ENCODE measurements around the gene RHBDL2. TPM values are rescaled to one million over a fixed set of nuclear protein-coding genes. Genes with fewer than 3 reads are reported as not detected.
A peak's percentile ranks its signal among the peaks of the same experiment; 100 is the strongest.

RHBDL2 gene
- total RNA-seq, 1 donor from 2014 or later, result not detected

DNA sequence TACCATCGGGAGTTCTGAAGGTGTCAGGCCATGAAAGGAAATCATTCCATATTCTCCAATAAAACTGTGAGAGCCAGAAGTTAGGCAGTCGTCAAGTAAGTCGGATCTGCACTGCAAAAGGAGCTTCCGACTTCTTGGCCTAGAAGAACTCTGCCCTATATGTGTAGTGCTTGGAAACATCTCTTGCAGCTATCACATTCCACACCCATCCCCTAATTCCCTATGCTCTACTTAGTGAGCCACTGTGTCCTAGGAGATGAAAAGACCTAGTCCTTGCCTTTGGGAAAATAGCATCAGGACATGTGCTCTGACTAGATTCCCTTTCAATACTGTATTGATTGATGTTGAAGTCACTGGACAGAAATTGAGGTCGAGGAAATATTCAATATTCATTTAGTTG lies 52.0 kb downstream of the RHBDL2 start:
- DNase-seq (ENCODE audit: low spot score), result no peak
- intact Hi-C loops (cut with micrococcal nuclease), result no loop called here
- no peaks in the 10 kb centered on the region for H3K9me3 Mint-ChIP-seq
- H3K4me3 Mint-ChIP-seq (ENCODE audit: low read depth), result no peak overlapping the region
- peaks cover 14% of the 10 kb centered on the region for H3K27me3 Mint-ChIP-seq (ENCODE audit: low read depth)
- no peak overlapping the region for H3K27ac Mint-ChIP-seq
- H3K4me1 Mint-ChIP-seq (ENCODE audit: low read depth), result no peaks in the 10 kb centered on the region
- H3K36me3 Mint-ChIP-seq (ENCODE audit: low read depth), result no peaks in the 10 kb centered on the region

DNA sequence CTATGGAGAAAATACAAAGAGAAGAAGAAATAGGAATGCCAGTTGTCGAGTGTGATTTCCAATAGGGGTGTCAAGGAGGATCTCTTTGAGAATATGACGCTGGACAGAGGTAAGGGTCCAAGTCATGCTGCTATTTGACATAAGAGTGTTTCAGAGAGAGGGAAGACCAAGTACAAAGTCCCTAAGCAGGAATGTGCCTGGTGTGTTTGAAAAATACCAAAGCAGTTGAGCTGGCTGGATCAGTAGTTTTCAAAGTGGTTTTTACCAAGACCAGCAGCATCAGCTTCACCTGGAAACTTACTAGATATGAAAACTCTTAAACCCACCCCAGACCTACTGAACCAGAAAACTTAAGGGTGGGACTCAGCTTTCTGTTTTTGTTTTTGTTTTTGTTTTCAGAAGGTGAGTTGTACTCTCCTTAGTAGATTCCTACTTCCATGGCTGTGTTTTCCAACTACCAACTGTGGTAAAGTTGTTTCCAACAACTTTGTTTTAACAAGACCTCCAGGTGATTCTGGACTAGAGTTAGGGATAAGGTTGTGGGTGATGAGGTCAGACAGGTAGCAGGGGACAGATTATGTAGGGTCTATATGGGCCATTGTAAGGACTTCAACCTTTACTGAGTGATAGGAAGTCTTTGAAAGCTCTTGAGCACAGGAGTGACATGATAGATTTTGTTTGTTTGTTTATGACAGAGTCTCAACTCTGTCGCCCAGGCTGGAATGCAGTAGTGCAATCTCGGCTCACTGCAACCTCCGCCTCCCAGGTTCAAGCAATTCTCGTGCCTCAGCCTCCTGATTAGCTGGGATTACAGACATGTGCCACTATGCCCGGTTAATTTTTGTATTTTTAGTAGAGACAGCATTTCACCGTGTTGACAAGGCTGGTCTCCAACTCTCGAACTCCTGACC lies 53.0 kb downstream of the RHBDL2 start:
- Mint-ChIP-seq H3K4me1 (ENCODE audit: low read depth) (no peaks in the 10 kb centered on the region), H3K4me3 (ENCODE audit: low read depth) (no peak overlapping the region), H3K27me3 (ENCODE audit: low read depth) (peaks cover 14% of the 10 kb centered on the region), H3K27ac (no peak overlapping the region), H3K9me3 (no peaks in the 10 kb centered on the region), H3K36me3 (ENCODE audit: low read depth) (no peaks in the 10 kb centered on the region)
- DNase-seq (ENCODE audit: low spot score), result no peak
- intact Hi-C loops (cut with micrococcal nuclease), result no loop called here

DNA sequence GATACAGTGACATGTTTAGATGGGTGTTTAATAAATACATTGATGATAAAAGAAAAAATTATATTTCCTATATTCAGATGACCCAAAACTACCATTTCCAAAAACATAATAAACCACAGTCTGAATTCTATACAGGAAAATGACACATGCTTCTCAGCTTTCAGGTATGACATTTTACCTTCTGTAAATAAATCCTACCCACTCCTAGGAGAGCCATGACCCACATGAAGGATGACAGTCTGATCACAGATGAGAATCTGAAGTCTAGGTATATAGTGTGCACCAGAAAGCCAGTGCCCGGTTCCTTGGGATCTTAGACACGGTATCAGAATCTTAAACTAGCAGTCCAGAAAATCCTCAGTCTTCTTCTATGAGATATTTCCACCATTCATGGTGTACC lies 56.5 kb downstream of the RHBDL2 start:
- no peak overlapping the region for H3K27ac Mint-ChIP-seq
- H3K27me3 Mint-ChIP-seq (ENCODE audit: low read depth), result peaks cover 14% of the 10 kb centered on the region
- H3K4me3 Mint-ChIP-seq (ENCODE audit: low read depth), result no peak overlapping the region
- no peaks in the 10 kb centered on the region for H3K36me3 Mint-ChIP-seq (ENCODE audit: low read depth)
- no peaks in the 10 kb centered on the region for H3K9me3 Mint-ChIP-seq
- DNase-seq (ENCODE audit: low spot score), result no peak
- no peaks in the 10 kb centered on the region for H3K4me1 Mint-ChIP-seq (ENCODE audit: low read depth)
- intact Hi-C loops (cut with micrococcal nuclease), result no loop called here

DNA sequence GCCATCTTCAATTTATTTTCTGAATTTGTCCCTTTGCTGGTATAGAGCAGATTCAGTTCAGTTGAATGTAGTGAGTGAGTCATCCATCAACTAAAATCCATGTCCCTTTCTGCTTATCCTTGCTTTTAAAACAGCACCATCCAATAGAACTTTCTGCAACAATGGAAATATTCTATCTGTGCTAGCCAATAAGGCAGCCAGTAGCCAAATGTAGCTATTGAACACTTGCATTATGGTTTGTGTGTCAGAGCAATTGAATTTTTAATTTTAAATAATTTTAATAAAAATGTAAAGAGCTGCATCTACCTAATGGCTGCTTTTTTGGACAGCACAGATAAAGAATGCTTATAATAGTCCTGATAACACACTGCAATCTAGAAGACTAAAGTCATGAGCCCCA lies 60.1 kb downstream of the RHBDL2 start, which contains the start of gene GJA9:
Gene GJA9, minus strand, starts transcription at position 101 of the 400 bp plus-strand sequence. CDS start 5,489 bp downstream, outside the sequence.
- H3K27ac Mint-ChIP-seq, result no peak within 1 kb of the TSS
- H3K4me1 Mint-ChIP-seq (ENCODE audit: low read depth), result no peaks in the 10 kb centered on the region
- H3K9me3 Mint-ChIP-seq, result no peaks in the 10 kb centered on the region
- H3K27me3 Mint-ChIP-seq (ENCODE audit: low read depth), result peaks cover 7% of the 10 kb centered on the region
- H3K4me3 Mint-ChIP-seq (ENCODE audit: low read depth), result no peak within 1 kb of the TSS
- no peaks in the 10 kb centered on the region for H3K36me3 Mint-ChIP-seq (ENCODE audit: low read depth)
- intact Hi-C loops (cut with micrococcal nuclease), result no loop called here
- no peak for DNase-seq (ENCODE audit: low spot score)

DNA sequence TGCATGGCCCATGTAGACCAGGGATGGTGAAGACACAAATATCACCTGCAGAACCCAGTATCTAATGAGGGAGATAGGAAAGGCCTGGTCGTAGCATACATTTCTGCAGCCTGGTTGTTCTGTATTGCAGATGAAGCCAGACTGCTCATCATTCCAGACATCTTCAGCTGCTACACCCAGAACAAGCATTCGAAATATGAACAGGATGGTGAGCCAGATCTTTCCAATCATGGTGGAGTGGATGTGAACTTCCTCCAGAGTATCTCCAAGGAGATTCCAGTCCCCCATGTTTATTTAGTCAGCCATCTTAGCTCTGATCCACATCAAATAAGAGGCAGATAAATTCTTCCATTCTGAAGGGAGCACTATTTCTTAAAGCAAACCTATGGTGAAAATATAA lies 65.8 kb downstream of the RHBDL2 start:
- Mint-ChIP-seq H3K27me3 (ENCODE audit: low read depth) (no peaks in the 10 kb centered on the region), H3K4me3 (ENCODE audit: low read depth) (no peak overlapping the region), H3K4me1 (ENCODE audit: low read depth) (peaks cover 26% of the 10 kb centered on the region), H3K27ac (no peak overlapping the region), H3K9me3 (no peaks in the 10 kb centered on the region), H3K36me3 (ENCODE audit: low read depth) (peaks cover 6% of the 10 kb centered on the region)
- intact Hi-C loops (cut with micrococcal nuclease), result no loop called here
- DNase-seq (ENCODE audit: low spot score), result no peak

DNA sequence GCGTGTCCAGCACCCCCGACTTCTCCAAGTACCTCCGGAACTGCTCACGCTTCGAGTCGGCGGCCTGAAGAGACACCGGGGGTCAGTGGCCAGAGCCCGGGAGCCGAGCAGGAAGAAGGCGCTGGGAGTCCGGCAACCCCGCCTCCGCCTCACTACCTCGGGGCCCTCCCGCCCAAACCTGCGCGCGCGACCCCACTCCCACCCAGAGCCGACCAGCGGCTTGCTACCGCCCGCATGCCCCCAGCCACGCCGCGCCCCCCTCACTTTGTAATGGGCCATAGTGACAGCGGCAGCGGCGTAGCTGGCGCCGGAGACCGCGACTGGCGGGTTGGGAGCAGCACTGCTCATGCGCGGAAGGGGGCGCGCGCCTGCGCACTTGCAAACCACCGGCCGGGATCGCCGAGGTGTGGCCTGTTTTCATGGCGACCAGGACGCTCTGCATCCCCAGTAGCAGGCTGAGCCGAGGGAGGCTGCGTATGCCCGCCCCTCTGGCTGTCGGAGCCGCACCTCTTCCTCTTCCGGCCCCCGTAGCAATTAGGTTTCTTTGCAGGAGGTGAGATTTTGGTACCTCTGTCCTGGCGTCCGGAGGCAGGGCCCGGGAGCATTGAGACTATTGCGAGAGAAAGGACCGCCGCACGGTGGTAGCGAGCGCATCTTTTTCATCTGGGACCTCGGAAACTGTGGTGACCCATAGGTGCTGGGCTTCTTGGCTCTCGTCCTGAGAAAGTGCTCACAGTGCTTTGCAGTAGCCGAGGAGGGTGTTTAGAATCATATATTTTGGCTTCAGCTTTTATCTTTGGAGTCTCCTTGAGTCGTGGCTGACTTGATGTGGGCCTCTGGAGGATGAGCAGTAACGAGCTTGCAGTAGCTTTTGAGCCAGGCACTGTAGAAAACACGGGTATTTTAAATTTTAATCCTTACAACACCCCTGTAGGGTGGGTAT lies 68.3 kb downstream of the RHBDL2 start, which contains the start of gene MYCBP:
Gene MYCBP, minus strand, starts transcription at position 322 of the 943 bp plus-strand sequence. Its CDS starts 43 bp downstream, at position 279.
- Mint-ChIP-seq H3K4me3 (ENCODE audit: low read depth) (peak within 1 kb of the TSS; percentile 88), H3K27ac (peak within 1 kb of the TSS; percentile 75), H3K9me3 (no peaks in the 10 kb centered on the region), H3K27me3 (ENCODE audit: low read depth) (no peaks in the 10 kb centered on the region), H3K36me3 (ENCODE audit: low read depth) (peaks cover 11% of the 10 kb centered on the region), H3K4me1 (ENCODE audit: low read depth) (peaks cover 29% of the 10 kb centered on the region)
- DNase-seq (ENCODE audit: low spot score), result peak; percentile 98
- intact Hi-C loops (cut with micrococcal nuclease), result loop anchor here (1.0 to 5.0 kb wide), 2 partner anchors 14 to 119 kb away; partner anchors contain the start of genes AKIRIN1 and RRAGC

DNA sequence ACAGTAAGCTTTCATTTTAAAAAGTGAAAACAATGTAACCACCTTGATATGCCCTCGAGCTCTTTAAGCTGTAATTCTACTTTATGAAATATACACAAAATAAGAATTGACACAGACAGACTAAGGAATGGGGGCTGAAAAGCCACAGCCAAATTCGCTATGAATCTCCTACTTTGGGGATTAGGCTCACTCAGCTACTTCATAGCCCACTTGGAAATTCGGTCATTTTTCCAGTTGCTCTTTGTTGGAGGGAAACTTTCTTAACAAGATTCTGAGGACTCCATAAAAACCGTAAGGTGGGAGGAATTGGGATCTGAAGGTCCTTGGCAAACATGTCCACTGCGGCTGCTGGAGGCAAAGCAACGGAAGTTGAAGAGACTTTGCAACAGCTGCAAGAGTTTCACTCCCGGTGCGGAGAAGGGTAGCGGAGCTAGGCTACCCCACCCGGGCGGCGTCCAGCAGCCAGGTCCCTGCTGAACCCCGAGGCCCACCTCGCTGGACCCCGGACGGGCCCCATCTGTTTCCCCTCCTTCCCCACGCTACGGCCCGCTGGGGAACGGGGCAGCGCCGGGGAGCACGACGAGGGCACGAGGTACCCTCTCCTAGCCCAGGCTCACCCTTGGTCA lies 69.1 kb downstream of the RHBDL2 start:
- intact Hi-C loops (cut with micrococcal nuclease), result loop anchor here (1.0 to 5.0 kb wide), 2 partner anchors 13 to 120 kb away; partner anchors contain the start of genes AKIRIN1 and RRAGC
- peaks cover 29% of the 10 kb centered on the region for H3K4me1 Mint-ChIP-seq (ENCODE audit: low read depth)

DNA sequence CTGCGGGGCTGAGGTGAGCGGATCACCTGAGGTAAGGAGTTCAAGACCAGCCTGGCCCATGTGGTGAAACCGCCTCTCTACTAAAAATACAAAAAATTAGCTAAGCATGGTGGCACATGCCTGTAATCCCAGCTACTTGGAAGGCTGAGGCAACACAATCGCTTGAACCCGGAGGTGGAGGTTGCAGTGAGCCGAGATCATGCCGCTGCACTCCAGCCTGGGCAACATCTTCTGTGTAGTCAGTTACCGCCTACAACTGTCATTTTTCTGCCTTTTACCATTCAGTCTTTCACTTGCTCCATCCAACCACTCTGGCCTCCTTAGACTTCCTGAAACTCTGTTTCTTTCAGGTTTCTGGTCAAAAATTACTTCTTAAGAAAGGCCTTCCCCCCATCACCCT lies 70.6 kb downstream of the RHBDL2 start:
- H3K4me1 Mint-ChIP-seq (ENCODE audit: low read depth), result peaks cover 32% of the 10 kb centered on the region
- intact Hi-C loops (cut with micrococcal nuclease), result loop anchor here (5.0 kb wide), 1 partner anchor 121 kb away; the partner anchor contains the start of gene AKIRIN1
- H3K27ac Mint-ChIP-seq, result peak overlapping the region; percentile 35
- H3K4me3 Mint-ChIP-seq (ENCODE audit: low read depth), result peak overlapping the region; percentile 45
- DNase-seq (ENCODE audit: low spot score), result no peak
- H3K27me3 Mint-ChIP-seq (ENCODE audit: low read depth), result no peaks in the 10 kb centered on the region
- H3K9me3 Mint-ChIP-seq, result no peaks in the 10 kb centered on the region
- peaks cover 24% of the 10 kb centered on the region for H3K36me3 Mint-ChIP-seq (ENCODE audit: low read depth)

More for the DNA sequence above, 69.1 kb downstream of the RHBDL2 start:
- Mint-ChIP-seq H3K27ac (peak overlapping the region; percentile 75), H3K27me3 (ENCODE audit: low read depth) (no peaks in the 10 kb centered on the region), H3K36me3 (ENCODE audit: low read depth) (peaks cover 17% of the 10 kb centered on the region), H3K9me3 (no peaks in the 10 kb centered on the region), H3K4me3 (ENCODE audit: low read depth) (peak overlapping the region; percentile 88)
- DNase-seq (ENCODE audit: low spot score), result peak; percentile 33

DNA sequence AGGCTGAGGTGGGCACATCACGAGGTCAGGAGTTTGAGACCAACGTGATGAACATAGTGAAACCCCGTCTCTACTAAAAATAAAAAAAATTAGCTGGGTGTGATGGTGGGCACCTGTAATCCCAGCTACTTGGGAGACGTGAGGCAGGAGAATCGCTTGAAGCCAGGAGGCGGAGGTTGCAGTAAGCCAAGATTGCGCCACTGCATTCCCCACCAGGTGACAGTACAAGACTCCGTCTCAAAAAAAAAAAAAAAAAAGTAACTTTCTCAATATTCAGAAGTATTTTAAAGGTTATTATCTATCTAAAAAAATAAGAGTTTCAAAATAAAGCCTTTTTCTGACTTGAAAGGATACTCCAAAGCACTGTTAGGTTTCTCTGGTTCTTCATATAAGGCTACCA lies 74.4 kb downstream of the RHBDL2 start:
- Mint-ChIP-seq H3K36me3 (ENCODE audit: low read depth) (peaks cover 55% of the 10 kb centered on the region), H3K9me3 (no peaks in the 10 kb centered on the region), H3K4me1 (ENCODE audit: low read depth) (peaks cover 22% of the 10 kb centered on the region), H3K4me3 (ENCODE audit: low read depth) (no peak overlapping the region), H3K27ac (no peak overlapping the region), H3K27me3 (ENCODE audit: low read depth) (no peaks in the 10 kb centered on the region)
- no peak for DNase-seq (ENCODE audit: low spot score)
- intact Hi-C loops (cut with micrococcal nuclease), result no loop called here

DNA sequence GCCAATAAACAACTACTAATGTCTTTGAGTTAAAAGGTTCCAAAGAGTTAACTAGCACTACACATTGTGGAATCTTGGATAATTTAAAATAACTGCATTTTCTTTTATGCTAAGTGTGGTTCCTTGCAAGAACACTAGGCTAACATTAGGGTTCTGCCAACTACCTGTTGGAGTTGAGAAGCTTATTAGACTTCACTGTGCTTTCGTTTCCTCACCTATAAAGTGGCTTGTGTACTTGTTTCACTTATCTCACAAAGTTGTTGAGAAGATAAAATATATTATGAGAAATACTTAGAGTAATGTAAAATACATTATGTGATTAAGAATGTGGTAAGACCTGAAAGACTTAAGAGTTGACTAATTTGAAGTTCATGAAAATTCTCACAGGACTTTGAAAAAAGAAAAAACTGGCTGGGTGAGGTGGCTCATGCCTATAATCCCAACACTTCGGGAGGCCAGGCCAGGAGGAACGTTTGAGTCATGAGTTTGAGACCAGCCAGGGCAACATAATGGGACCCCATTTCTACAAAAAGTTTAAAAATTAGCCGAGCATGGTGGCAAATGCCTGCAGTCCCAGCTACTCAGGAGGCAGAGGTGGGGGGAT lies 76.4 kb downstream of the RHBDL2 start:
- no peaks in the 10 kb centered on the region for H3K9me3 Mint-ChIP-seq
- H3K27ac Mint-ChIP-seq, result no peak overlapping the region
- no peak for DNase-seq (ENCODE audit: low spot score)
- intact Hi-C loops (cut with micrococcal nuclease), result no loop called here
- no peaks in the 10 kb centered on the region for H3K27me3 Mint-ChIP-seq (ENCODE audit: low read depth)
- H3K36me3 Mint-ChIP-seq (ENCODE audit: low read depth), result peaks cover 50% of the 10 kb centered on the region
- no peak overlapping the region for H3K4me3 Mint-ChIP-seq (ENCODE audit: low read depth)
- peaks cover 18% of the 10 kb centered on the region for H3K4me1 Mint-ChIP-seq (ENCODE audit: low read depth)

DNA sequence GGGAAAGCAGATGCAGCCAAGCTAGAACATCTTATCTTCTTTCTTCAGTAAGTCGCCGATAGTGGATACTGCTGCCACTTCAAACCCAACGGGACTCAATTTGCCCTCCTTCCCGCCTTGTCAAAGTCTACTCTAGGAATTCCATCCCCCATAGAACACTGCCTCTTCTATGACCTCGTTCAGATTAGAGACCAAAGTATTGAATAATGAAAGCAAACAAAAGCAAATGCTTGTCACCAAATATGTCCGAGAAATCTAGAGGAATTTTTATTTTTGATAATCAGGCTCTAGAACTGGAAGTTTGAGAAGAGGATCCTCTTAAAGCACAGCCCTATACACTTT lies 81.2 kb downstream of the RHBDL2 start:
- H3K4me3 Mint-ChIP-seq (ENCODE audit: low read depth), result peak overlapping the region; percentile 91
- no peak overlapping the region for H3K27ac Mint-ChIP-seq
- intact Hi-C loops (cut with micrococcal nuclease), result no loop called here
- H3K9me3 Mint-ChIP-seq, result no peaks in the 10 kb centered on the region
- no peak for DNase-seq (ENCODE audit: low spot score)
- H3K4me1 Mint-ChIP-seq (ENCODE audit: low read depth), result peaks cover 23% of the 10 kb centered on the region
- peaks cover 43% of the 10 kb centered on the region for H3K36me3 Mint-ChIP-seq (ENCODE audit: low read depth)
- H3K27me3 Mint-ChIP-seq (ENCODE audit: low read depth), result no peaks in the 10 kb centered on the region

Data from activated T-helper 2 cell treated with anti-CD3 and anti-CD28 coated beads, Interferon-gamma antibody, Interleukin-2, Interleukin-4, amounts not matched to agents 10 μg/mL and 5 μg/mL and 100 μg/mL, durations not matched to agents 14 hours and 24 hours and 36 hours (primary cell).